GF-D8 (cell line): ENCODE measurements around the gene CAMKK1.

ENCODE experiments used
- DNase-seq: peaks from one replicate; lab custom pipeline; 2025; lab: John Stamatoyannopoulos, UW

The CAMKK1 gene

GRCh38 chr17:3893003-3893719, at the start of gene CAMKK1:
TSS of gene CAMKK1 (minus strand) at chr17:3893053. CDS start at chr17:3885687, 7,366 bp downstream.
- peak; percentile 13 for DNase-seq

- DNase-seq: no peak
Observed at GRCh38 chr17:3940965-3941698, 48.3 kb upstream of the CAMKK1 start.

- no peak for DNase-seq
Observed at GRCh38 chr17:3937359-3937758, 44.5 kb upstream of the CAMKK1 start.

GRCh38 chr17:3935825-3936355, 43.0 kb upstream of the CAMKK1 start:
- no peak for DNase-seq

- no peak for DNase-seq
Observed at GRCh38 chr17:3935140-3935542, 42.3 kb upstream of the CAMKK1 start.

- DNase-seq: no peak
Observed at GRCh38 chr17:3929764-3930163, 36.9 kb upstream of the CAMKK1 start.

- no peak for DNase-seq
Observed at GRCh38 chr17:3929181-3929580, 36.3 kb upstream of the CAMKK1 start.

GRCh38 chr17:3928406-3928805, 35.6 kb upstream of the CAMKK1 start:
- no peak for DNase-seq

- no peak for DNase-seq
Observed at GRCh38 chr17:3927628-3928340, 34.9 kb upstream of the CAMKK1 start.

GRCh38 chr17:3926860-3927627, 34.2 kb upstream of the CAMKK1 start:
- DNase-seq: no peak

GRCh38 chr17:3925684-3926485, 33.0 kb upstream of the CAMKK1 start:
- DNase-seq: no peak

- no peak for DNase-seq
Observed at GRCh38 chr17:3924512-3925350, 31.9 kb upstream of the CAMKK1 start.

- no peak for DNase-seq
Observed at GRCh38 chr17:3923466-3924190, 30.8 kb upstream of the CAMKK1 start.

GRCh38 chr17:3922765-3923164, 29.9 kb upstream of the CAMKK1 start:
- DNase-seq: no peak

- DNase-seq: no peak
Observed at GRCh38 chr17:3921502-3922319, 28.9 kb upstream of the CAMKK1 start.

- no peak for DNase-seq
Observed at GRCh38 chr17:3921006-3921405, 28.2 kb upstream of the CAMKK1 start.

GRCh38 chr17:3919123-3919624, 26.3 kb upstream of the CAMKK1 start:
- DNase-seq: no peak
